Limb (tissue), 2 donors: ENCODE results near the gene LINS1.
A peak's percentile ranks its signal among the peaks of the same experiment; 100 is the strongest.
"Not testable (repeated sequence)": the region's sequence is repeated elsewhere in the genome, so short reads cannot be mapped to it uniquely, and the experiment has no call there.

Source experiments
- DNase-seq, 2 donors: peaks; one replicate each; pipeline ENCODE4 v3.0.0-alpha.2; 2016; ENCODE audit errors: extremely low spot score in 2 of 2

Gene LINS1

GRCh38 chr15:100601617-100602063 lies 344 bp downstream of the LINS1 start:
- no peak for DNase-seq

GRCh38 chr15:100601163-100601562 lies 821 bp downstream of the LINS1 start:
- no peak for DNase-seq

GRCh38 chr15:100598655-100599054 lies 3.3 kb downstream of the LINS1 start:
- DNase-seq, result no peak

- no peak for DNase-seq
Measured at GRCh38 chr15:100597862-100598261, 4.1 kb downstream of the LINS1 start.

- DNase-seq, result peak in 1 of 2 donors; percentile 29
Measured at GRCh38 chr15:100596792-100597191, 5.2 kb downstream of the LINS1 start.

- DNase-seq, result no peak
Measured at GRCh38 chr15:100595964-100596363, 6.0 kb downstream of the LINS1 start.

GRCh38 chr15:100593431-100593830 lies 8.6 kb downstream of the LINS1 start:
- no peak for DNase-seq

GRCh38 chr15:100592898-100593297 lies 9.1 kb downstream of the LINS1 start:
- DNase-seq, result no peak

GRCh38 chr15:100591835-100592234 lies 10.1 kb downstream of the LINS1 start:
- no peak for DNase-seq

- not testable (repeated sequence) for DNase-seq
Measured at GRCh38 chr15:100591163-100591562, 10.8 kb downstream of the LINS1 start.

GRCh38 chr15:100588638-100589242 lies 13.2 kb downstream of the LINS1 start:
- DNase-seq, result no peak

GRCh38 chr15:100580414-100580813 lies 21.6 kb downstream of the LINS1 start:
- DNase-seq, result no peak

GRCh38 chr15:100573526-100573925 lies 28.5 kb downstream of the LINS1 start:
- DNase-seq, result no peak

GRCh38 chr15:100572362-100572983 lies 29.5 kb downstream of the LINS1 start:
- peak in 1 of 2 donors; percentile 65 for DNase-seq

- no peak for DNase-seq
Measured at GRCh38 chr15:100571592-100572167, 30.3 kb downstream of the LINS1 start.

- DNase-seq, result no peak
Measured at GRCh38 chr15:100570735-100571313, 31.2 kb downstream of the LINS1 start.

- DNase-seq, result no peak
Measured at GRCh38 chr15:100570275-100570674, 31.7 kb downstream of the LINS1 start.

GRCh38 chr15:100569391-100569790 lies 32.6 kb downstream of the LINS1 start:
- no peak for DNase-seq

- no peak for DNase-seq
Measured at GRCh38 chr15:100566850-100567628, 34.9 kb downstream of the LINS1 start.

- no peak for DNase-seq
Measured at GRCh38 chr15:100565591-100565990, 36.4 kb downstream of the LINS1 start.

- DNase-seq, result no peak
Measured at GRCh38 chr15:100560323-100560722, 41.7 kb downstream of the LINS1 start.

GRCh38 chr15:100559330-100559729 lies 42.7 kb downstream of the LINS1 start:
- no peak for DNase-seq
